DOHH2 (cell line): ENCODE measurements around the gene KRTAP19-7.

Experiments
- CTCF ChIP-seq: fragments of 200-600 bp; sonication (generic); IDR thresholded peaks from one replicate; pipeline ENCODE4 v1.5.1; 2014; ENCODE audit warnings: antibody characterized with exemption, mild to moderate bottlenecking, low read depth, low read length; ENCODE audit not compliant: poor library complexity, severe bottlenecking
- EZH2phosphoT487 ChIP-seq: fragments of 200-600 bp; sonication (generic); IDR thresholded peaks from 2 replicates; pipeline ENCODE4 v1.6.1; 2017; ENCODE audit warnings: borderline replicate concordance, mild to moderate bottlenecking, antibody characterized with exemption, low read length, moderate library complexity, mixed read lengths

GRCh38 chr21:30582870-30583269 is 21.8 kb upstream of the KRTAP19-7 start:
- no peak for TF ChIP-seq EZH2phosphoT487
- TF ChIP-seq CTCF = no peak
